GM21786 (cell line): ENCODE results near the gene C7orf25.
"Not testable (repeated sequence)": the region's sequence is repeated elsewhere in the genome, so short reads cannot be mapped to it uniquely, and the experiment has no call there.

Source experiments
- ATAC-seq: cut with Tn5 transposase; IDR thresholded peaks from one replicate; pipeline ENCODE4 v1.9.1; 2021; ENCODE audit not compliant: unreplicated experiment

The C7orf25 gene

DNA sequence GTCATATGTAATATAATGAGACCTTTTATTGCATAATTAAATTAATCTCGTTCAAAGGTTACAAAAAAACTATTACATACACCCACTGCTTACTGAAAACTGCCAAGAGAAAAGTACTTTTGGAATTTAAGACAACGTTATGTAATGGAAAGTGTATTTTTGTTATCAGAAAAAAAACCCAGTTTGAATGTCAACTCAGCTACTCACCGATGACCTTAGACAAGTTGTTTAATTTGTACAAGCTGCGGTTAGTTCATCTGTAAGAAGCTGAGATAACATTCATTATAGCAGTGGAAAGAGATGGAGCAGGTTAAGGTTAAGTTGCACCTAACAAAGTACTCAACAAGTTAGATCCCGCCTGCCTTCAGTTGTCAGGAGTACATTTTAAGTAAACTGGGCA is 19.0 kb upstream of the C7orf25 start:
- no peak for ATAC-seq

DNA sequence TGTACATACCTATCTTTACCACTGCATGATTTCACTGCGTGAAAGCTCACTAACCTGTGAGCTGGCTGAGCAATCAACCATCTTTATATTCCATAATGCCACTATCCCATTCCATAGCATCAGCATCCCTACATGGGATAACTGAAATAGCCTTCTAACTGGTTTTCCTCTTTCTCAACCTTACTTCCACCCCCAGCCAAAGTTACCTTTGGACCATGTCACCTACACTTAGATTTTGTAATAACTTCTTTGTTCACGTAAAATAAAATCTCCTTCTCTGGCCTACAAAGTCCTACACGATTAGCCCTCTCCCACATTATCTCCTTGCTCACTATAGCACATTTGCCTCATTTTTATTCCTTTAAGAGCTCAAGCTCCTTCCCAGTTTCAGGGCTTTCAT is 17.6 kb upstream of the C7orf25 start:
- no peak for ATAC-seq

DNA sequence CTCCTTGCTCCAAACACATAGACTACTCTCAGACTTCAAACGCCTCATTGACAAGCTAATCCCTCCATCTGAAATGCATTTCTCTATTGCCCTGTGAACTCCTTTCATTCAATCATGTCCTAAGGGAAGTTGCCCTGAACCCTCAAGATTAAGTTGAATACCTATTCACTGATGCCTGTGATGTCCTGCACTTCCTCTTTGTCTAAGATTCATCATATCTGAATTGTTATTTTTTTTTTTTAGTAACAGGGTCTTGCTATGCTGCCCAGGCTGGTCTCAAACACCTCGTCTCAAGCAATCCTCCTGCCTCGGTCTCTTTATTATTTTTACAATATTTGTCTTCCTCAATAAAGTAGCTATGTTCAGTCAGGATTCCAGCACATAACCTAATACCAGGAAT is 16.9 kb upstream of the C7orf25 start:
- ATAC-seq = no peak

DNA sequence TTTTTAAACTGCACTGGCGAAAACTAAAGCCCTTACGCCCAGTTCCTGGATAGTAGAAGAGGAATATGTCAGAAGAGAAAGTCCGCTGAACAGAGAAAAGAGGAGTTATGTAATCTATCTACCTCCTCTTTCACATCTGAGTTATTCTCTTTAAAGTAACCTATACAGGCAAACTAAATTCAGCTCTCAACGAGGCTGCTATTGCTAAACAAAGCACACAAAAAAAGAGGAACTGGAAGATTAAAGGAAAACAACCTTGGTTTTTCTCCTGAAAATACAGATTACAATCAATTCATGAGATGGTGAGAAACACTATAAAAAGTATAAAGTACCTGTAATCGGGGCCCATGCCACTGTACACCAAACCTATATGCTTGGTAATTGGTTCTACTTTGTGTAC is 14.3 kb upstream of the C7orf25 start:
- ATAC-seq = no peak

DNA sequence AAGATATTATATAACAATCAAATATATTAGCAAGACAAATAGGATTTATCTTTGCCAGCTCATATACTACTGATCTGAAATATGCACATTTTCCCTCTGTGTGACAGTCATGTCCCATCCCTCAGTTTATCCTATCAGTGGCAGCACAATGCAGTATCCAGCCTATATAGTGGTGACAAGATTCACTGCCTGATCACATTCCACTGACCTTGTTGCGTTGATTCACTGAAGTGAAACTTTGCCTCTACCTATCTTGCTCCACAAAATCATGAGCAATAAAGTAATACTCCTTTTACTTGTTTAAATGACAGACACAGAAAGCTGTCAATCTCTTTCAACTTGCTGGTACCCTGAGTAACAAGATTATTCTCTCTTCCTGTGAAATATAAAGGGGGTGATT is 13.8 kb upstream of the C7orf25 start:
- ATAC-seq = no peak

DNA sequence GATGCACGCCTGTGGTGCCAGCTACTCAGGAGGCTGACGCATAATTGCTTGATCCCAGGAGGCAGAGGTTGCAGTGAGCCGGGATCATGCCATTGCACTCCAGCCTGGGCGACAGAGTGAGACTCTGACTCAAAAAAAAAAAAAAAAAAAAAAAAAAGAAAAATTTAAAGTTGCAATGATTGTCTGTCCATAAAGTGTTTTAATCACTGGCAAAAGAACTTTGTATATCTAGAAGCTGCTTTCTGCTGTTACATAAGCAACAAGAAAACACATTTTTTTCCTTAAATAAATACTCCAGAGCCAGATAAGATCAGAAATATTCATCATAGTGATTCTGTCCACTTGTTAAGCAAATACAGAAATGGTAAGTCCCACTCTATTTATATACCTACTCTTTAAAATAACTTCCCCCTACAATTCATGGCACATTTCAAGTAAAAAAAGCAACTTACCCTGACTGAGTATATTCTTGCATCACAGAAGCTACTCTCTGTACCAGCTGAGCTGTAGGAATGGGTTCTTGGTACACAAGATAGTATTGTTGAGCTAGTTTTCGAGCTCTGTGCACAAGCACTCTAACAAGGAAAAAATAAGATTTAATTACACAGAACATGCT is 12.5 kb upstream of the C7orf25 start:
- ATAC-seq = no peak

DNA sequence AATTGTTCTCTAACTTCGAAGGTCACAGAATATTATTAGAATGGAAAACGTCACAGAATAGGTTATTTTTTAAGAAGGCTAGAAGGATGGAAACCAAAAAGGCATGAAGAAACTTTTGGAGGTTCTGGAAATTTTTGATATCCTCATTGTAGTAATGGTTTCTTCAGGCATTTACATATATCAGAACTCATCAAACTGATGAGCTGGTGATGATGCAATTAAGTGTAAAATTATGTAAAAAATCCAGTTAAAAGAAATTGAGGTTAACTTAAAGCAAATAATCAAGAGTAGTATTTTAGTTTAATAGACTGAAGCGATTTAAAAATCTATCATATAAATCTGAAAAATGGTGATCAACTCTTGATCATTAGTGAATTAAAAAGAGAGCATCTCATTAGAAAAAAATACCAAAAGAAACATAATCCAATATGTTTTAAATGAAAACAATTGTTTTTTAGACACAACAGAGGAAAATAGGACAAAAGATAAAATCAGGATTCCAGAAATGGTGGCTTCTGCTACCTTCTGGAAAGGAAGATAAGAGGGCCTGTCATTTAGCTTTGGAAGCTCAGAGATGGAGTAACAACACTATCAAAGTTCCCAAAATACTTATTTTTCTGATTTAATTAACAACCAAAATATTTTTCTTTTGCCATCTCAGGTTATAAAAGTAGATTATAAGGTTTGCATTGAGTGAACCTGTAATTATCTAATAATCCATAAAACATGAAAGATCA is 10.3 kb upstream of the C7orf25 start:
- no peak for ATAC-seq

DNA sequence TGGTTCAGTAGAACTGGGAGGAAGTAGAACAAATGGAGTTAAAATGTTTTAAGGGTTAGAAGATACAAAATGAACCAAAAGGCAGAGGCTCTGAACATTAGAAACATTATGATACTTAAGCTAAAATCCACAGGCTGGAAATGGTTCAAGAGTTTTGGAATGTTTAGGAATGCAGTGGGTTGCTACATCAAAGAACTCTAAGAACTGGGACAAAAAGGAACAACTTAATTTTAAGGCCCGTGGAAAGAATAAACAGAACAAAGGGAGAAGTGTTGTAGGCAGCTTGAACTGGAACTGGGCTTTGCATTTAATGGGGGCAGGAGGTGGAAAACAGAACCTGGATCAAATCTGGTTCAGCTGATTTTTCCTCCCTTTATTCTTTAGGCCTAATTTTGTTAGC is 3.5 kb upstream of the C7orf25 start:
- no peak for ATAC-seq

DNA sequence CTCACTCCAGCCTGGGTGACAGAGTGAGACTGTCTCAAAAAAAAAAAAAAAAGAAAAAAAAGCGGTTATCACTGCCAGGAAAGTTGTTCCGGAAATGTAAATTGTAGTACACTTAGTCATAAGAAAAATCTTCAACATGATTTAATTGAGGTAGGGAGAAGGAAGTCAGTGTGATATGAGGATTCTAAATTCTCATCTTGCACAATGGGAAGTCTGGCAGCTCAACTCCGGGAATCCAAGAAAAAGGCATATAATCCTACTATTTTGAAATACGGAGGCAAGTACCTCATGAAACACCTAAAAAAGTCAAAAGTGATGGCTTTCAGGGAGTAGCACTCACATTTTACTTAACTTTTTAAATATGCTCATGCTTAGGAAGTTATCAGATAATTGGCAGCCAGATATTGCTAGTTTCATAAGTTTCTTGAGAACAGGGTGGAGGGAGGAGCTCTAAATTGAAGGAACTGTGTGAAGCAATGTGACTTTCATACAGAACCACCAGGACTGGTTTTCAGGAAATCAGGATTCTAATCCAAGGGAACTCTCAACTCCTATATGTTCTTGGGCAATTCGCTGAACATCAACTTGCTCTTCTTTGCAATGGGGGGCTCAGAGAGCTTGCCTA is 2.7 kb upstream of the C7orf25 start:
- no peak for ATAC-seq

DNA sequence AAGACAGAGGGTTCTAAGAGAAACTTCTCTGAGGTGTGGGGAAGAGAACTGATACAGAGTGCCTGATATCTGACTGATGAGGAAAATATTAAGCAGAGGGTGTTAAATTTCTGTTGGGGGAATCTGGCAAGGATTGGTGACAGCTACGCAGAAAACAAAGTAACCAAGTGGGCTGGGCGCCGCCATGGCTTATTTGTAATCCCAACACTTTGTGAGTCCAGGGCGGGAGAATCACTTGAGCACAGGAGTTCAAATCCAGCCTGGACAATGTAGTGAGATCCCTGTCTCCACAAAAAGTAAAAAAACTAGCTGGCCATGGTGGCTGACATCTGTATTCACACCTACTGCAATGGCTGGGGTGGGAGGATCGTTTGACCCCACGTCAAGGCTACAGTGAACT is 2.1 kb upstream of the C7orf25 start:
- no peak for ATAC-seq

DNA sequence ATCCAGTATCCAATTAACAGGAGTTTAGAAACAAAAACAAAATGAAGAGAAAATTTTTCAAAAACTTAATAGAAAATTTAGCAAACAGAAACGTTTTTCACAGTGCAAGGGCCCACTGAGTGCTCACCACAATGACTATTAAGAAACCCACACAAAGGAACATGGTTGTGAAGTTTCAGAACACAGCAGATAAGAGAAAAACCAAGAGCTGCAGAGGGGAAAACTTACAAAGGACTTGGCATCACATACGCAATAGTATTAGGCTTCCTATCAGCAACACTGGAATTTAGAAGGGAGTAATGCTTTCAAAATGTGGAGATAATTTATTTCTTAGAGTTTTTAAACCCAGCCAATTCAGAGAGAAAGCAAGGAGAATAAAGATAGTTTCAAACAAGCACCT is 1.7 kb upstream of the C7orf25 start:
- no peak for ATAC-seq

DNA sequence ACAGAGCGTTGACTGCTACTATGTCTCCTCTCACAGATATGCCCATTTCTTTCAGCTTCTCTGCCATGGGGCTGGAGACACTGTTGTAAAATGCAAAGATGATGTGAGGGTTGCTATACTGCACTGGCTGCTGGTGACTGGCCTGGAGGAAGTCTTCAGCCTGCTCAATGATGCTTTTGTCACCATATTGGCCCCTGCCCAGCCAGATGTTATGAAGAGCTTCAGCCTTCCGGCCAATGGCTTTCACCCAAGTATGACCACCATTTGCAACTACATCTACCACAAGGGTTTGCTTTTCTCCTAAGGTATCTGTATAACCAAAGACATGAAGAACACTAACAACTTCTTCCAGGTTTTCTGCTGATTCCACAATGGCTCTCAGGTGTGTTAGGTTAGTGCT is 1.6 kb downstream of the C7orf25 start:
- no peak for ATAC-seq

DNA sequence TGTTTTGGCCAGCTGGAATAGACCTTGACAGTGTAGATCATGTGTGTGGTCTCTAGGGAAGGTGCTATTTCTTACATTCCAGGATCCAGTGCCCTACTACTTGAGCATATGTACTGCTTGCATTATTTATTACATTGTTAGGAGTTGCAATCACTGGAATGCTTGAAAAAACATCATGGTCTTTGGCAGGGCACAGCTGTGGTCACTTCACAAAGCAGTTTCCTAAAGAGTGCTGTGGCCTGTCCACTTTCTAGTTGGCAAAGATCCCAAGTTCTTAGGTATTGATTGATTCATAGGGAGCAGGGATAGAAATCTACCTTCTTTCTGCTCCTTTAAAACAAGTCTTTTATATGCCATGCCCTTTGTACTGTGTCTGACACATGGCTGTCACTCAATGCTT is 4.6 kb downstream of the C7orf25 start:
- ATAC-seq = no peak

DNA sequence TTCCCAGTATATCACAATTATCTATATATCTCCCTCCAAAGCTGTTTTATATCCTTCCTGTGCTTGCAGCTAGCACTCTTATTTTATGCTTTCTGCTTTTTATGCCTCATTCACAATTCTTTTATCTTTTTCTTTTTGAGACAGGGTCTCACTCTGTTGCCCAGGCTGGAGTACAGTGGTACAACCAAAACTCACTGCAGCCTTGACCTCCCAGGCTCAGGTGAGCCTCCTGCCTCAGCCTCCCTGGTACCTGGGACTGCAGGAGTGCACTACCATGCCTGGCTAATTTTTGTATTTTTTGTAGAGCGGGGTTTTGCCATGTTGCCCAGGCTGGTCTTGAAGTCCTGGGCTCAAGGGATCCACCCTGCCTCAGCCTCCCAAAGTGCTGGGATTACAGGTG is 5.7 kb downstream of the C7orf25 start:
- no peak for ATAC-seq

DNA sequence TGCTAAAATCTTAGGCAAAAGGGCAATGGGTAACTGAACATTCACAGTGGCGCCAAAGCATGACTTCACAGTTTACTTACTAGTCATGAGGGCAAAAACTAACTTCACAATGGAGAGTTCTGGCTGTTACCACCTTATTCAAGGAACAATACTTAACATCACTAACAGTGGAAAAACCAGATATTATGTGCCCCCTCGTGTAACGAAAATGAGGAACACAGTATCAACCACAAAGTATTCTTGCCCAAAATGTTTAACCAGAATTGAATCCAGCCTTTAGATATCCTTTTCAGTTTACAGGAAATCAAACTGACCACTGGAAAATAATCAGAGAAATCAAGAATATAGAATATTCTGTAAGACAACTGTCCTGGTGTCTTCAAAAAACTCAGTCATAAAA is 9.5 kb downstream of the C7orf25 start:
- no peak for ATAC-seq

DNA sequence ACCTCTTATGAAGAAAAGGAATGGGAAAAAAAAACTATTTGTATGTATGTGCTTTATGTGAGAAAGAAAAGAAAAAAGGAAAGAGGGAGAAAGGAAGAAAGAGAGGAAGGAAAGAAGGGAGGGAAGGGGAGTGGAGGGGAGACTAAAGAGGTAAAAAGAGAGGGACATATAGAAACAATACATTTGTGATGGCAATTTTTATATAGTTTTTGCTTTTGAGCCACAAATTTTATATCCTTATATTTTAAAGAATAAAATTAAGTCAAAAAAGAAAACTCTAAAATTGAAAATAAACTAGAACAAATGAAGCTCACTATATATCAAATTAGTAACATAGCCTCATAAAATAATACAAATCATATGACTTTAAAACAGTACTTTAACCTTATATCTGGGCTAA is 11.0 kb downstream of the C7orf25 start:
- no peak for ATAC-seq

DNA sequence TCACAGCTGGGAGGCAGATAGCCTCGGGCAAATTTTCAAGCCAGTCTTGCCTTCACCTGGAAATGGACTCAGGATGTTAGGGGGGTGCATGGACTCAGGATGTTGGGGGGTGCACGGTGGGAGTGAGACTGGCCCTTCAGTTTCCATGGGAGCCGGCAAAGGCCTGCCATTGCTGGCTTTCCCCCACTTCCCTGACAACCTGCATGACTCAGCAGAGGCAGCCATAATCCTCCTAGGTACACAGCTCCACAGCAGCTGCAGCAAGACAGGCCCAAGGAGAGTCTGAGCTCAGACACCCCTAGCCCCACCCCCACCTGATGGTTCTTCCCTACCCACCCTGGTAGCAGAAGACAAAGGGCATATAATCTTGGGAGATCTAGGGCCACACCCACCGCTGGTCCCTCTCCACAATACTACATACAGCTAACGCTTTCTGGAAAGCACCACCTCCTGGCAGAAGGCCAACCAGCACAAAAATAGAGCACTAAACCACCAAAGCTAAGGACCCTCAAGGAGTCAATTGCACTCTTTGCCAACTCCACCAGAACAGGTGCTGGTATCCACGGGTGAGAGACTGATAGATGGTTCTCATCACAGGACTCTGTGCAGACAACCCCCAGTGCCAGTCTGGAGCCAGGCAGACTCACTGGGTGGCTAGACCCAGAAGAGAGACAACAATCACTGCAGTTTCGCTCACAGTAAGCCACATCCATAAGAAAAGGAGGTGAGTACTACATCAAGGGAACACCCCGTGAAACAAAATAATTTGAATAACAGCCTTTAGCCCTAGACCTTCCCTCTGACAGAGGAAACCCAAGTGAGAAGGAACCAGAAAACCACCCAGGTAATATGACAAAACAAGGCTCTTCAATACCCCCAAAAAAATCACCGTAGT is 18.3 kb downstream of the C7orf25 start:
- no peak for ATAC-seq

DNA sequence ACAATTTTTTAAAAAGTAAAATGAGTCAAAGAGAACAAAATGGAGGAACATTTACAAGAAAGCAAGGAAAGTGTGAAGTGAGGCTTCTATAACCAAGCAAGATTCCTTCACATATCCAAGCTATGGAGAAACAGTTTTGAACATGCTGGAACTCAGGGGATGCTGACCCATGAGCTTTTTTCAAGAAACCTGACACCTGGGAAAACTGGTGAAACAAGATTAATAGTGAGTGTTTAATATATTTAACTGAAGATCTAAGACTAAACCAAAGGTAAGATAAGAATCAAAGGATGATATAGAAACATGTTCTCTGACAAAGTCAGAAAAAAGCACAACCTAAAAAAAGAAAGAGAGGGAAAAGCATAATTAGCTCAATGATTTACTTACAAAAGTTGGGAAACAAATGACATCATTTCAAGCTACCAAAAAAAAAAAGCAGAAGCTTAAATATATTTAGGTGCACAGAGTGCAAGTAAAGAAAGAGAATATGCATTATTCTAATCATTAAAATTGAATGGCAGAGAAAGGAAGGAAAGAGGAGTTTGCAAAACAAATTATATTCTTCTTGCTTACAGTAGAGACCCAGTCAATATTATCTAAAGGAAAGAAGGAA is 24.9 kb downstream of the C7orf25 start:
- no peak for ATAC-seq

DNA sequence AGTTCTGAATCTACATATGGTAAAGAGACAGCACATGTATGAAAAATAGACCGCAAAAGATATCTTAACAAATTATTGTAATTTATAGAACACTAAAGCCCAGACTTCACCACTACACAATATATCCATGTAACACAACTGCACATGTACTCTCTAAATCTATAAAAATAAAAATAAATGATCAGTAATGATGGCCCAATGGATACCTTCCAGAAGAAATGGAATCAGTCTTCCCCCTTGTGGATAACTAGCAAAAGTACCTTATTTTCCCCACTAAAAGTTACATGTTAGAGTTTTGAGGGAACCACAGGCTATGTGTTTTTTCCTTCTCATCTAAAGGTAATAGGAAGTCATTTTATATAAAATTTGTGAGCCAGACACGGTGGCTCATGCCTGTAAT is 25.7 kb downstream of the C7orf25 start:
- ATAC-seq = no peak

DNA sequence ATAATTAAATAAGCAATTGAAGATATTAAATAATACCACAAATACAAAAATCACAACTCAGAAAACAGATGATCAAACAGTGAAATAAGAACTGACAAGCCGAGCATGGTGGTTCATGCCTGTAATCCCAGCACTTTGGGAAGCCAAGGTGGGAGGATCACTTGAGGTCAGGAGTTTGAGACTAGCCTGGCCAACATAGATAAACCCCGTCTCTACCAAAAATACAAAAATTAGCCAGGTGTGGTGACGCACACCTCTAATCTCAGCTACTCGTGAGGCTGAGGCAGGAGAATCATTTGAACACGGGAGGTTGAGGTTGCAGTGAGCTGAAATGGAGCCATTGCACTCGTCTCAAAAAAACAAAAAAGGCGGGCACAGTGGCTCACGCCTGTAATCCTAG is 26.7 kb downstream of the C7orf25 start:
- not testable (repeated sequence) for ATAC-seq

DNA sequence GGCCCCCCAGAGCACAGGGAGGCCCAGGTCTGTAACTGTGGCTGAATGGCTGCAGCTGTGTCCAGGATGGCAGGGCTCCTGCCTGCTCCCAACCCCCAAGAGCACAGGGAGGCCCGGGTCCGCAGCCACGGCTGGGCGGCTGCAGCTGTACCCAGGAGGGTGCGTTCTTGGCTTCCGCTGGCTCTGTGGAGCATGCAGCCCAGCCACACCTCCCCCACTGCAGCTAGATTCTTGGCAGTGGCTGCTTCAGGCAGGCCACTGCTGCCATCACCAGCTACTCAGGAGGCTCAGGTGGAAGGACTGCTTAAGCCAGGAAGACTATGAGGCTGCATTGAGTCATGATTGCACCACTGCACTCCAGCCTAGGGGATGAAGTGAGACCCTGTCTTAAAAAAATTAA is 27.9 kb downstream of the C7orf25 start:
- no peak for ATAC-seq
